GM19239 (cell line): ENCODE measurements around the gene GDI1.

Source experiments
- DNase-seq: peaks from one replicate; pipeline ENCODE4 v3.0.0; 2011; ENCODE audit warnings: low spot score; ENCODE audit not compliant: insufficient read length
- FAIRE-seq: peaks from 2 replicates; lab custom pipeline; 2011; peaks lifted over from hg19 to GRCh38; lab: Jason Lieb, UNC

GDI1 gene

GRCh38 chrX:154404625-154405192 is 32.2 kb upstream of the GDI1 start:
- no peak for DNase-seq
- FAIRE-seq, result no peak

GRCh38 chrX:154408659-154409221 is 28.2 kb upstream of the GDI1 start:
- FAIRE-seq (no peak), DNase-seq (no peak)

GRCh38 chrX:154409222-154409871 is 27.6 kb upstream of the GDI1 start, which contains the start of gene DNASE1L1:
Gene DNASE1L1 (minus strand): TSS chrX:154409254. CDS start chrX:154405568, 3,686 bp downstream.
- DNase-seq, result no peak
- peak; percentile 91 for FAIRE-seq

- no peak for FAIRE-seq
- DNase-seq, result peak; percentile 46
These were observed 25.0 kb upstream of the GDI1 start for GRCh38 chrX:154411981-154412340.

GRCh38 chrX:154412468-154412867 is 24.5 kb upstream of the GDI1 start:
- FAIRE-seq (peak; percentile 98), DNase-seq (no peak)

GRCh38 chrX:154413142-154413541 is 23.8 kb upstream of the GDI1 start:
- FAIRE-seq (no peak), DNase-seq (no peak)

GRCh38 chrX:154417157-154417556 is 19.8 kb upstream of the GDI1 start:
- FAIRE-seq (no peak), DNase-seq (no peak)

GRCh38 chrX:154419189-154419588 is 17.8 kb upstream of the GDI1 start:
- no peak for FAIRE-seq
- DNase-seq, result no peak

- no peak for FAIRE-seq
- no peak for DNase-seq
These were observed 17.1 kb upstream of the GDI1 start for GRCh38 chrX:154419688-154420401.

GRCh38 chrX:154420402-154420756 is 16.6 kb upstream of the GDI1 start:
- FAIRE-seq, result no peak
- DNase-seq, result no peak

GRCh38 chrX:154426916-154427770 is 9.8 kb upstream of the GDI1 start:
- DNase-seq (no peak), FAIRE-seq (no peak)

- FAIRE-seq (peak; percentile 97), DNase-seq (peak; percentile 84)
These were observed 8.5 kb upstream of the GDI1 start, which contains the start of gene ATP6AP1 for GRCh38 chrX:154428176-154429171. Gene ATP6AP1 (plus strand): TSS chrX:154428677. CDS start chrX:154428693, 16 bp downstream.

- DNase-seq (no peak), FAIRE-seq (no peak)
These were observed 7.2 kb upstream of the GDI1 start for GRCh38 chrX:154429711-154430110.

- FAIRE-seq (no peak), DNase-seq (no peak)
These were observed 6.5 kb upstream of the GDI1 start for GRCh38 chrX:154430479-154430878.

- DNase-seq, result no peak
These were observed 6.0 kb upstream of the GDI1 start for GRCh38 chrX:154430916-154431315.

GRCh38 chrX:154431341-154431740 is 5.6 kb upstream of the GDI1 start:
- DNase-seq (no peak), FAIRE-seq (no peak)

More at GRCh38 chrX:154430916-154431315, 6.0 kb upstream of the GDI1 start:
- no peak for FAIRE-seq

- DNase-seq (no peak), FAIRE-seq (no peak)
These were observed 4.7 kb upstream of the GDI1 start for GRCh38 chrX:154432210-154432609.

- DNase-seq (no peak), FAIRE-seq (no peak)
These were observed 3.3 kb upstream of the GDI1 start for GRCh38 chrX:154433605-154434004.
